ENCODE measurements around the gene FANK1.

Gene FANK1, protein sequence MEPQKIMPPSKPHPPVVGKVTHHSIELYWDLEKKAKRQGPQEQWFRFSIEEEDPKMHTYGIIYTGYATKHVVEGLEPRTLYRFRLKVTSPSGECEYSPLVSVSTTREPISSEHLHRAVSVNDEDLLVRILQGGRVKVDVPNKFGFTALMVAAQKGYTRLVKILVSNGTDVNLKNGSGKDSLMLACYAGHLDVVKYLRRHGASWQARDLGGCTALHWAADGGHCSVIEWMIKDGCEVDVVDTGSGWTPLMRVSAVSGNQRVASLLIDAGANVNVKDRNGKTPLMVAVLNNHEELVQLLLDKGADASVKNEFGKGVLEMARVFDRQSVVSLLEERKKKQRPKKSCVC

DNA sequence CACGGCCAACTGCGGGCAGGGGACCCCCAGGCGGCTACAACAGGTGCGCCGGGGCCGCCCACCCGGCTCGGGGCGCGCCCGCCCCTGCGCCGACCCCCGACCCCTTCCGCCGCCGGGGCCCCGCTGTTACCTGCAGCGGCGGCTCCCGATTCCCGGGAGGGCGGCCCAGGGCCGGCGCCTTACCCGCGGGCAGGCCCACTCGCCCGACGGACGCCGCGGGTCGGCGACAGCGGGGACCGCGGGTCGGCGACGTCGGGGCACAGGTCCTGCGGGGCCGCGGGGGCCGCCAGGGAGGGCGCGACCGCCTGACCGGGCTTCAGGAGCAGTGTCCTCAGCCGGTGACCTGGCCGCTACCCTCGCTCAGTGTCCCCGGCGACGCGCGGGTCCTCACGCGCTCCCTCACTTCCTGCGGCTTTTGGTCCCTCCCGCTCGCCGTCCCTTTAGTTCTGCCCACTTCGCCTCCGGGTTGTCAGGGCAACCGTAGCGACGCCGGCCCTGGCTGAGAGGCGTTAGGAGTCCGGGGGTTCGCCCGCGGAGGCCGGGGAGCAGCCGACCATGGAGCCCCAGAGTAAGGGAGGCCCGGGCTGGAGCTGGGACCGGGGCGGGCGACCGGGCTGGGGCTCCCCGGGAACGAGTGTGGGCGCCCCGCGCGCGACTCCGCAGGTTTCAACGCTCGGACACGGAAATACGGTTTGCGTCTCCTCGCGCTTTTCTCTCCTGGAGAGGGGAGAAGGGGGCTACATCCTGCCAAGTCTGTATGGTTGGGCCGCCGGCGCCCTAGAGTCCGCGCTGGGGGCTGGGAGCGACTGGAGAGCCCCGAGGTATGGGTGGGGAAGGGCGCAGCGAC lies at the start of gene FANK1:
Gene FANK1 (plus strand): TSS at position 477 of the 847 bp plus-strand sequence. CDS start 79 bp downstream, at position 556.
- DNase-seq (ENCODE audit: low read depth), result peak; percentile 63

DNA sequence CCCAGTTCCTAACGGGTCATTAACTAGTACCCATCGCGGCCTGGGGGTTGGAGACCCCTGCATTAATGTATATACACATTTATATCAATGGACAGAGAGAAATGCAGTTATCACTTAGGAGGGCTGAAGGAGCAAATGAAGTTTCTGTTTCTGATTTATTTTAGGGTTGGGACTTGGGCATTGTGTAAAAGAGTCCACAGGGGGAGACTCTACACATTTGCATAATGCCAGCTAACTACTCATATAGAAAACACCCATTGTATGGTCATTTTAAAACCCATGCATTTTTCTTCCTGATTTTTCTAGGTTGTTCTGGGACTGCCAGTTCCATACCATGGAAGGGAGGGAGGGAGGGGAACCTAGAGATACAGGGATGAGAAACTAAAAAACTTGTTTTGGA lies 49.5 kb upstream of the FANK1 start:
- no peak for DNase-seq (ENCODE audit: low read depth)

DNA sequence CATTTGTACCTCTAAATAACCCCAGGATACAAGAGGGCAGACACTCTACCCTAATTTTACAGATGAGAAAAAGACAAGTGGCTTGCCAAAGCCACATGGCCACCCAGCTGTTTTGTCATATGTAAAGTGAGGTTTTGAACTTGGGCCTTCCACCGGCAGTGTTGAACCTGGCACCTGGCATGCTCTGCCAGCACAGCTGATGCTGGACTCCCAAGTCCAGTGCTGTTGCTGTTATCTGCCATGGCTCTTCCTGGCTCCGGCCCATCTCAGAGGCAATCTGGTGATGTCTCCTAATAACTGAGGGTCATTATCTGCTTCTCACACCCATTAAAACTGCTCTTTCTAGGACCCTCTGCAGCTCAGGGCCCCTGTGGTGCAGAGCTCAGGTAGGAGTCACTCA lies 48.0 kb upstream of the FANK1 start:
- no peak for DNase-seq (ENCODE audit: low read depth)

DNA sequence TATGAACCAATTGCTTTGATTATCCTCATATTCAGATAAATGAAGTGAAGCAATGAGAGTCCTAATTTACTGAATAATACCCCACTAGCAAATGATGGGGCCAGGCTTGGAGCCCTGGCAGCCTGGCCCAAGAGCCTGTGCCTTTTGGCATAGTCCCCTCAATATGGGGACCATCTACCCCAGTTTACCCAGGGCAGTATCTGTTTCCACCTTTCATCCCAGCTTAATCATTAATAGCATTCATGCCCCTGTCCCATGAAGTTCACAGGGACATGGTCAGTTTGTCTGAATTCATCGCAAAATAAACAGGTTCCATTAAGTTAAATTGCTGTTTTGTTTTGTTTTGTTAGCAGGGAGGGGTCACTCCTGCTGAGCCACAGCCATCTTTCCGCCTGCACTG lies 47.5 kb upstream of the FANK1 start:
- no peak for DNase-seq (ENCODE audit: low read depth)

DNA sequence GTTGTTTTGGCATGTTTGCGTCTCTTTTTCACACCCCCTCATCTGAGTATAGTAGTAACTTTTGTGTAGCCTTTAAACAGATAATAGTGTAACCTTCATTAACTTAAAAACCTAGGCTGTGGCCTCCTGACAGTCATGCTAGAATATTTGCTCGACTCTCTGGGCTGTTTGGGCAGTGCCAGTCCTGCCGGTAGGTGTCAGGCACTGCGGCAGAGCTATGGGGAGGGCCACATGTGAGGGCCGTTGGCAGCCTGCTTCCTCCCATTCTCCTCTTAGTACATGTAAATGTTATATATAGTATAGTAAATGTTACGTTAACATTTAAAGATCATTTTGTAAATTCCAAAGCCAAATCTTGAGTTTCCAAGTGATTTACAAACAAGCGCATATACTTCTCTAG lies 46.9 kb upstream of the FANK1 start:
- DNase-seq (ENCODE audit: low read depth), result no peak

DNA sequence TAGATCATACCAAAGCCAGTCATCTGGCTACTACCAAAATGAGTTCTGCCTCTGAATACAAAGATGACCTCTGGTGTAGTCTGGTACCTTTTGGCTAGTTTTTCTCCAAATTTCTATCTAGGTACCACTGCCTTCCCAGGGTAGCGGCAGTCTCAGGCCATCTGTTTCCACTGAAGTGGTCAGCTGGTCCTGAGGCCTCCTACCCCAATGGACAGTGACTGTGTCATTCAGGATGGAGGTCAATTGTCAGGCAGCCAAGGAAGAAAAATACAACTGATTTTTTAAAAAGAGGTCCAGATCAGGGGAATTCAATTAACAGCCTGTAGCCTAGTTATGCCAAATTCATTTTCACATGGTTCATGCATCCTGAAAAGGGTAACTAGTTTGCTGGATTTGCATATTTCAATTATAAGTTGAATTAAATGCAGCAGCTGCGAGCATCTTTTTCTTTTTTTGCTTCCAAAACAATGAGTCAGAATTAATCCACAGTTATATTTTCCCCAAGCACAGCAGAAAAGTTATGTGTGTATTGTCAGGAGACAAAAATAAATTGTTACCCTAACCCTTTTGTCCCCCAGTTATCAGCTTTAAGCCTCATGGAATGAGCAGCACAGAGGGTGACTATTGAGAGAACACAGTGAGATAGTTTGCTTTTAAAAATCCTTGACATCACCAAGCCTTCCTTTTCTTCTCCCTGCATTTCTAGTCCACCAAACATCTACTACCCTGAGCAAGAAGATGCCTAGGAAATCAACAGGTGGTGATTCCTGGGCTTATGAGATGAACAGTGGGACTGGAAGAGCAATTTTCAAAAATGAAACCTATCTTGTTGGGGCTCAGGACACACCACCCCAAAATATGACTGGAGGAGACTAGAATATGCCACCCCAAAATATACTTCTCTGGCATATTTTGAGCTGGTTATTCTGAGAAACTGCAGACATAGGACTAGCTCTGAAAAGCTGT lies 45.3 kb upstream of the FANK1 start:
- DNase-seq (ENCODE audit: low read depth), result no peak

DNA sequence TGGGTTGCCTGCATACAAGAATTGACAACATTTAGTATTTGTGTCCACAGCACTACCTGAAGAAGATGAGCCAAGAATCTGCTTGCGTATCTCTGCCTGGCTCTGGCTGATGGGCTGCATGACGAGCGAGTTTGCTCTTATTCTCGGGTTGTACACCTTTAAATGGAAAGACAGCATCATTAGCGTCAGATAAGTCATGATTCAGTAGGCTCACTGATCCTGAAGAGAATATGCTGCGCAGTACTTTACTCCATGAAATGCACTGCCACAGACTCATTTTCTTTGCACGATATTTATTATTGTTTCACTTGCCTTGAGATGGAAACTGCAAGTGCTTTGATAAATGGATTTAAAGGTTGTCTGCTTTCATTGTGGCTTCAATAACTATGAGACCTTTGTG lies 43.9 kb upstream of the FANK1 start:
- no peak for DNase-seq (ENCODE audit: low read depth)

DNA sequence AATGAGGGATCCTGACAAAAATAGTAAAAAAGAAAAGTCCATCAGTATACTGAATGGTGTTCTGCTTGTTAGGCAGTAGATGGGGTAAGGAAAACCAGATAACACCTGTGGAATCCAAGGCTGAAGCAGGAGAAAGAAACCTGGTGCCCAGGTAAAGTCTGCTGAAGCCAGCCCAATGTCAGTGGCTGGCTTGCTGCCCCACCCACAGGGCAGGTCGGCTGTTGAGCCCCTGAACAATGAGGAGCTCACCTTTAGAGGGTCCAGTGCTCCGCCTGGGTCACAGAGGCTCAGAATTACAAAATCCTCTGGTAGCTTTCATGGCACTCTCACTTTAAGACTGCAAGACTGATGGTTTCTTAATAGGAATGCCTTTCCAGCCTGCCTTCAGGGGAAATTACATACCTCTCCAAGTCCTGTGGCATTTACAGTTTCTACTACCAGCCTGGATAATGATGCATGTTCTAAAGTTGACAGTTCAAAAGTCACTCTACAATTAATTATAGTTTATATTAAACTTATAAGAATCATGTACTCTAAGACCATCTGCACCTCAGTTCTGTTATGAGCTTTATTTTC lies 39.1 kb upstream of the FANK1 start:
- no peak for DNase-seq (ENCODE audit: low read depth)

DNA sequence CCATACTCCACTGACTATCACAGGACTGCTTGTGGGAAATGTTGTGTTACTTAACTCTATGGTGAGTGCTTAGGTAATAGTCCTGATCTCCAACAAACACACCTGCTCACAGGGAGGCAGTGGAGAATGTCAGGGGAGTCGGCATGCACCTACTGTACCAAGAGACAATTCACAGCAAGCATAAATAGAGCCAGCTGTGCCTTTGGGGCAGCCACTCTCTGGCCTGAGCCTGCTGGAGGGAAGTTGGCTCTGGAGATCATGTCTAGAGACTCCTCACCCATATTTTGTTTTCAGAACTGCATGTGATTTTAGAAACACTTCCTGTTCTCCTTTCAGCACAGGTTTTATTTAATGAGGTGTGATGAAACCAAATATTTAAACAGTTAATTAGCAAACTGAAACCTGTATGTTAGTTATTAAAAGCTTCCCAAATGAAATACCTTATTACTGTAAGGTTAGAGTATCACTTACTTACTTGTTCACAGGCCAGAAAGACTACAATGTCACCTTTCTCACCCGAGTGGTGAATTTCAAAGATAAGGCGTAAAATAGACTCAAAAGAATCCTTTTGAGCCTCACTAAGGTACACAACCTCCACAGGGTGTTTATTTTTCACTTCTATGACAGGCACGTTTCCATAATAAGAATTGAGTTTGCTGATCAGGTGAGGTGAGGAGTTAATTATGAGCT lies 37.1 kb upstream of the FANK1 start:
- DNase-seq (ENCODE audit: low read depth), result no peak

DNA sequence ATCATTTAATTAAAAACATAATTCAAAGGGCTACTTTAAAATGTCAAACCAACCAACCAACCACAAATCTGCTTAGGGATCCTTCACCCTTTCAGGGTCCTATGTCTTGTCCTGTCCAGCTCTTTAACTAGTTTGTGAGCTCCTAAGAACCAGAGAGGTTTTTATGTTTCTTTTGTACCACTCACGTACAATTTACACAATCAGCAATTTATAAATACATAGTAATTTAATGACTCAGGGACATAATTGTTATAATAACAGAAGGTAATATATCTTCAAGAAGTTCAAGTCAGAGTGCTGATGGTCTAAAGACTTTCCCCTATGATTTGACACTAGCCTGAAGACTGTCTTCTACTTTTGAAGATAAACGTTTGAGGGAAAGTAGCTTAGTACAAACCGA lies 31.2 kb upstream of the FANK1 start:
- no peak for DNase-seq (ENCODE audit: low read depth)

DNA sequence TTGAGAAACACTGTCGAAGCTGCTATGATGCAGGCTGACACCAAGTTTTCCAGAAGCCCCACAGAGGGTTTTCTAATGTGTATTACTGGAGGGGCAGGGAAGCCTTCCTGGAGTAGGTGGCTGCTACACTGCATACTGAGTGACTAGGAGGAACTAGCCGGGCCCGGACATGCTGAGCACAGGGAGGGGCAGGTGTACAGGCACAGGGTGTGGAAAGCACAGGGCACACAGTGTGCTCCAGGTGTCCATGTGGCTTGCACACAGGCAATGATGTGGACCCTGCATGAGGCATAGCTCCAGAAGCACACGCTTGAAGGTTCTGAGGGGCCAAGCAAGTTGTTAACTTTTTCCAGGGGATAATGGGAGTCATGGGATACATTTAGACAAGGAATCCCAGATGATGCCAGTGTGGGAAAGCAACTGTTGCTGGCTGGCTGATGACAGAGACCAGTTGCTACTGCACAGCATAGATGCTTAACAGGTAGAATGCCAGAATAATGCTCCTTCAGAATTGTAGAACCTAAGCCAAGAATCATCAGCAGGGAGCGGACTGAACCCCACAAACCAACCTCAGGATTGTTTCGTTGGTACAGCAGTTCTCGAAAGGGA lies 29.8 kb upstream of the FANK1 start:
- no peak for DNase-seq (ENCODE audit: low read depth)

DNA sequence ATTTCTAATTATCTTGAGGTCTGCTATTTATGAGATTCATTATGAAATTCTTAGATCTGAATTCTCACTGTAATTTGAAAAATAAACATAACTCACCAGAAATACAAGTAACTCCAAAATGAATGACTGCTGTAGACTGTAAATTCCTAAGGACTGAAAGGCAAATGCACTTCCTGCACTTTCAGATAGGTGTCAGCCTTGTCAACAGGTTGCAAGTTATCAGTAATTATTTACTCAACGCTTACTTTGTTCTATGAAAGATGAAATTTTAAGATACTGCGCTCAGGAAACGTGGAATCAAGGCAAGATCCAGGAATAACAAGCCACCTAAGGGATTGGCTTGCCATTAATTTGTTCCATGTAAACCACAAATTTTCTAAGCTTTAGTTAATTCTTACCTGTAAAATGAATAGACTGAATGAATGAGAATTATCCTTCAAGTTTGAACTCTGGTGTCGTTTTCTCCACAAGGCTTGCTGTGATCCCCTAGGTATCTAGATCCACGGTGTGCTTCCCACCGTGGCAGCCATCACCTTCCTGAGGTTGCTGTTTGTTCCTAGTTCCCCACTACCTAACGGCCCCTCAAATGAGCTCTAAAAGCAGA lies 27.9 kb upstream of the FANK1 start:
- no peak for DNase-seq (ENCODE audit: low read depth)

DNA sequence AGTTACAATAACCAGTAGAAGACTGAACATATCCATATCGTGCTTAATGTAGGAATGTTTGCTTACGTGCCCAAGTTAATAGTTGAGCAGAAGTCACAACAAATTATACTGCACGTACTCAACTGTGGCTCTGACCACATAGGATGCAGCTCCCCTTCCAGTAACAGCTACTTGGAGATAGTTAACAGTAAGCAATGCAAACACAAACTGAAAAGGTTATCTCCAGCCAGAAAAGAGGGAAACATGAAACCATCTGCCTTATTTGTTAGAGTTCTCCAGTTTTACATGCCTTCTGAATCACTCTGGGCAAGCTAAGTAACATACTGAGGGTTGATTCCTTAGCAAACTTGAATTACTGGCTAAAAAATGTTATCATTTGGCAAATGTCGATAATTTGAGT lies 25.0 kb upstream of the FANK1 start:
- DNase-seq (ENCODE audit: low read depth), result no peak

DNA sequence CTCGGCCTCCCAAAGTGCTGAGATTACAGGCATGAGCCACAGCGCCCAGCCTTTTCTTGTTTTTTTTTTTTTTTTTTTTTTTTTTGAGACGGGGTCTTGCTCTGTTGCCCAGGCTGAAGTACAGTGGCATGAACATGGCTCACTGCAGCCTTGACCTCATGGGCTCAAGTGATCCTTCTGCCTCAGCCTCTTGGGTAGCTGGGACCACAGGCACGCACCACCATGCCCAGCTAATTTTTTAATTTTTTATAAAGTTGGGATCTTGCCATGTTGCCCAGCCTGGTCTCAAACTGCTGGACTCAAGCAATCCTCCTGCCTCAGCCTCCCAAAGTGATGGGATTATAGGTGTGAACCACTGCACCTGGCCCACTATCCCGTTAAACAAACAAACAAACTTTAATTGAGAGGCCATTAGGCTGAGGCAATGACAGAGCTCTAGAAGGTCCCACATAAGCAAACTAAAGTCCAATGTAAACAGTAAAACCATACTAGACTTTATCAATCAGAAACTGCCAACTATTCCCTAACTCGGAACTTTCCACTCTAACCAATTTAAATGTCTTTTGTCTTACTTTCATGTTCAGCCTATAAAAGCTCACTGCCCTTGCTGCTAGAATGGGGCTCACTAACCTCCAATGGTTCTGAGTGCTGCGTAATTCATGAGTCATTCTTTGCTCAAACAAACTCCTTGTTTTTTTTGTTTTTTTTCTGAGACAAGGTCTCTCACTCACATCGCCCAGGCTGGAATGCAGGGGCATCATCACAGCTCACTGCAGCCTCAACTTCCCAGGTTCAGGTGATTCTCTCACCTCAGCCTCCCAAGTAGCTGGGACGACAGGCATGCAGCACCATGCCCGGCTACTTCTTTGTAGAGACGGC lies 17.2 kb upstream of the FANK1 start:
- DNase-seq (ENCODE audit: low read depth), result no peak

DNA sequence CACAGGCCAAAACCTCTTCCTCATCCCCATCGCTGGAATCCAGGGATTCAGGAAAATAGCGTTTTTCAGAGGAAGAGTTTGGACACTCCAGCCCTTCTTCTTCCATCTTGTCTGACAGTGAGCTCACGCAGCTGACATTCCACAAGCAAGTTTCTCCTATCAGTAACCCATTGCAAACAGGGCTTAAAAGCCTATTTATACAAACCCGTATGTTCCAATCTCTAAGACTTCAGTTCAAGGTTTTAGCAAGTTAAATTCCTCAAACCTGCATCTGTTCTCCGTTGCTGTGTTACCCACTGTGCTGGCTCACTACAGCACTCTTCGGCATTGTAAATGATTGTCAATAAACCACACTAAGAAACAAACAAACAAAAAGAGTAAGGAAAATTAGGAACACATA lies 15.6 kb upstream of the FANK1 start:
- DNase-seq (ENCODE audit: low read depth), result no peak

DNA sequence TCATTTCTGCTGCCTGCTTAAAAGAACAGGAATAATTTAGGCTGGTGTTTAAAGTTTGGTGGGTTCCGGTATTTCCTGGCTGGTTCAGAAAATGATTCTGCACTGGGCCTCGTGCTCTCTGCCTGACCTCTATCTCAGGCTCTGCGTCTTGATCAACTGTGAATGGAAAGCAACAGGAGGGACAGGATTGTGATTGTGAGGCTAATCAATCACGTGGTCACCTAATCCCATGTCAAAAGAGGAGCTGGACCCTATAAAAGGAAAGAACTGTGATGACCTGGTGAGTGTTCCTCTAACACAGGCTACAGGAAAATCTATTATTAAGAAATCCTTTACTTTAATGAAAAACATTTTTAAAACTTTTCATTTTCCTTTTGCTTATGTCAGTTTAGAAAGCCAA lies 15.2 kb upstream of the FANK1 start, which contains the start of gene DHX32:
Gene DHX32 (minus strand): TSS at position 101 of the 400 bp plus-strand sequence. CDS start 468 bp downstream, outside the sequence.
- DNase-seq (ENCODE audit: low read depth), result no peak

DNA sequence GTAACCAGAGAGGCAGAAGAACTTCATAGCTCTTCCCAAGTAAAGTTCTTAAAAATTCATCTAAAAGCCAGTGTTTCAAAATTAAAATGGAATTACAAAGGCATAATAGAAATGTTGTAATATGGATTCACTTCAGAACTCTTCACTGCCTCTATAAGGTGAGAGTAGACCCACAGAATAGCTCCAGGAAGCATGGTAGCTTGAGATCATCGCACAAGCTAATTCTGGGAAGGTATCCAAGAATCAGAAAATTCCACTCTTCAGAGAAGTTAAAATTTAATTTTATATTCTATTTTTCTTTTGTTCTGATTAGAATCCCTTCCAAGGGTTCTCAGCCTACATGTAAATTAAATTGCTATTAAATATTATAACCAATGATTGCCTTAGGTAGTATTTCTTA lies 13.8 kb upstream of the FANK1 start:
- DNase-seq (ENCODE audit: low read depth), result no peak

DNA sequence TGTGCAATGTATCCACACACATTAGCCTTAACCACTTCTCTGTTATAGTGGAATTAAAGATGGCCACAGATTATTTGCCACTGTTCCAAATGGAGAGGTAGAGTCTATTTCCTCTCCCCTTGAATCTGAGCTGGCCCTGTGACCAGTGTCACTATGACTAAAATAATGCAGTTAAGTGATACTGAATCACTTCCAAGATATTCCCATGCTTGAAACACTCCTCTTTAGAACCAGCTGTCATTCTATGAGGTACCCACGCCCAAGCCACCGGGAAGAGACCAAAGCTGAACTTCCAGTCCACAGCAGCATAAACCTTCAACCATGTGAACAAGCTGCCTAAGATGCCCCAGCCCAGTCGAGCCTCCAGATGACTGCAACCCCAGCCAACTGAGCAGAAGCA lies 13.2 kb upstream of the FANK1 start:
- no peak for DNase-seq (ENCODE audit: low read depth)

DNA sequence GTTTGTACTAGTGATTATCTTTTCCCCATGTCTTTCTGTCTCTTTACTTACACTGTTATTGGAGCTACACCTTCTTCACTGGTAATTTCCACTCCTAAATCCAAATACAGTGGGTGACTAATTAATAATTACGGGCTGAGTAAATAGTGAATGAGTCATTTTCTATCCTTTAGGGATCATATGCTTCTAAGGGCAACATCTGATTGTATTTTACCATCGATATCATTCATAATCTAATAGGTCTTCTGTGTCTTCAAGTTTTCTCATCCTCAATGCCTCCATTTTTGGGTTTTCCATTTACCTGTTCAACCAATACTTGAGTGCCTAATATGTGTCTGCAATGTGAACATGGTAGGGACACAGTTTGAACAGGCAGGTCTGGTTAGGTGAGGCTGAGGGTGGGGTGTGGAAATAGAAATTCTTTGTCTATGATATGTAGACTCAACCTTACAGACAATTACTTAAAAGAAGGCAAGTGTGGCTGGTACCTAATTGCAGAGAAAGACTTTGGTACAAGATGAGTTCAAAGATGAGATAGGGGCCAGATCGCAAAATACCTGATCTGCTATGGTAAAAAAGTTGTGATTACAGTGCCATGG lies 9.4 kb upstream of the FANK1 start:
- no peak for DNase-seq (ENCODE audit: low read depth)

Measured in activated gamma-delta T cell treated with anti-CD3 and anti-CD28 coated beads, Interleukin-2, amount 50 U/mL, for 16 hours (primary cell).